Adrenal gland (tissue), 5 donors: ENCODE data around the gene KANSL1L.

Experiments used
- POLR2A ChIP-seq, 2 donors: fragments of 450-650 bp; IDR thresholded peaks; one replicate each; pipeline ENCODE4 v1.6.1; 2017; ENCODE audit warnings: antibody characterized with exemption in 2 of 2, mild to moderate bottlenecking in 2 of 2, moderate library complexity in 1 of 2
- TF ChIP-seq, protein P1 (sequence below), 6 experiments: fragments of 450-650 bp in 4 of 6; fragments of 200-600 bp in 2 of 6; sonication (generic) in 1 of 6; IDR thresholded peaks; 1 replicate in 5 of 6; 2 replicates in 1 of 6; pipeline versions ENCODE4 v1.5.1 to v1.8.0; 2016 to 2021; ENCODE audit warnings: antibody characterized with exemption in 6 of 6, mild to moderate bottlenecking in 2 of 6, moderate library complexity in 1 of 6
- donor health status: DM: no; HTN: no; CAD: no.

DNA sequence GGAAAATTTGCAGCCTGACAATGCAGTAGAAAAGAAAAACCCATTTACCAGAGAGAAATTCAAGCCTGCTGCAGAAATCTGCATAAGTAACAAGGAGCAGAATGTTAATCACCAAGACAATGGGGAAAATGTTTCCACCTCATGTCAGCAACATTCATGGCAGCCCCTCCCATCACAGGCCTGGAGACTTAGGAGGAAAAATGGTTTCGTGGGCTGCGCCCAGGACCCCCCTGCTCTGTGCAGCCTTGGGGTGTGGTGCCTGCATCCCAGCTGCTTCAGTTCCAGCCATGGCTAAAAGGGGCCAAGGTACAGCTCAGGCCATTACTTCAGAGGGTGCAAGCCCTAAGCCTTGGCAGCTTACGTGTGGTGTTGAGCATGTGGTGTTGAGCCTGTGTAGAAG is 115.4 kb downstream of the KANSL1L start:
- no peak for TF ChIP-seq POLR2A (IDR thresholded peaks at IDR 0.05)
- TF ChIP-seq, protein P1, sequence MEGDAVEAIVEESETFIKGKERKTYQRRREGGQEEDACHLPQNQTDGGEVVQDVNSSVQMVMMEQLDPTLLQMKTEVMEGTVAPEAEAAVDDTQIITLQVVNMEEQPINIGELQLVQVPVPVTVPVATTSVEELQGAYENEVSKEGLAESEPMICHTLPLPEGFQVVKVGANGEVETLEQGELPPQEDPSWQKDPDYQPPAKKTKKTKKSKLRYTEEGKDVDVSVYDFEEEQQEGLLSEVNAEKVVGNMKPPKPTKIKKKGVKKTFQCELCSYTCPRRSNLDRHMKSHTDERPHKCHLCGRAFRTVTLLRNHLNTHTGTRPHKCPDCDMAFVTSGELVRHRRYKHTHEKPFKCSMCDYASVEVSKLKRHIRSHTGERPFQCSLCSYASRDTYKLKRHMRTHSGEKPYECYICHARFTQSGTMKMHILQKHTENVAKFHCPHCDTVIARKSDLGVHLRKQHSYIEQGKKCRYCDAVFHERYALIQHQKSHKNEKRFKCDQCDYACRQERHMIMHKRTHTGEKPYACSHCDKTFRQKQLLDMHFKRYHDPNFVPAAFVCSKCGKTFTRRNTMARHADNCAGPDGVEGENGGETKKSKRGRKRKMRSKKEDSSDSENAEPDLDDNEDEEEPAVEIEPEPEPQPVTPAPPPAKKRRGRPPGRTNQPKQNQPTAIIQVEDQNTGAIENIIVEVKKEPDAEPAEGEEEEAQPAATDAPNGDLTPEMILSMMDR (IDR thresholded peaks at IDR 0.05) = no peak
